Activated T-helper 1 cell treated with Interleukin-2 at 50 U/mL for 16 hours (primary cell): ENCODE measurements around the gene TULP4.
"Not testable (repeated sequence)": the region's sequence is repeated elsewhere in the genome, so short reads cannot be mapped to it uniquely, and the experiment has no call there.

Experiments used
- DNase-seq: peaks from one replicate; pipeline ENCODE4 v3.0.0-alpha.2; 2020; ENCODE audit warnings: low read depth

TULP4 gene

DNA sequence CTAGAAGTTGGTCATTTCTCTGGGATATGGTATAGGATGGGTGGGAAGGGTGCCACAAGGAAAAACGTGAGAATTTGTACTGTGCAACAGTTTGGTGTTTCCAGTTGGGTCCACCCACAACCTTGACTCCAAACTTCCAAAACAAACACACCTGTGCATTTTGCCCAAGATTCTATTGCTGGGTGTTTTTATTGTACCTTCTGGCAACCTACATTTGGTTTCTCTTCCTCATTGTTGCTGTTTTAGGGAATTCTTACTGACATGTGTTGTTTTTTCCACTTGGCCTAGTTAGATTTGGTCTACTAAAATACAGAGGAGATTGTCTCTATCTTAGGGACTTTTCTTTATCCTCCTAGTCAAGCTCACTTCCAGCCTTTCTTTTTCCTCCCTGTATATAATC is 16.7 kb downstream of the TULP4 start:
- DNase-seq, result no peak

DNA sequence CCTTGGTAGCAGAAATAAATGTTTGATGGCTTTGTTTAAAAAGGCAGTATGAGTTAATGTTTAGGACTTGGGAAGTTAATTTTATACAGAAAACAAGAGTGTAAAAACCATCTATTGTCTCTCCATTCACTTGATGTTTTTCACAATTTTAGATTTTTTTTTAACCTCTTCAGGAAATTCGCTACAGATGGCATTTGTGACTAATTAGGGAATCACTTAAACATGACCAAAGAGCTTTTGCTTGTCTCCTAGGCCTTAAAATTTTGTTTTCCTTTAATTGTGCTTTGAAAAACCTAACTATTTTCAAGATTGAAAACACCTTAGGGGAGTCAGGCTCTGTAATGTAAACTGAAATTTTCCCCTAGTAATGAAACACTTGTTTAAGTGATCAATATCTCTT is 17.3 kb downstream of the TULP4 start:
- DNase-seq, result no peak

DNA sequence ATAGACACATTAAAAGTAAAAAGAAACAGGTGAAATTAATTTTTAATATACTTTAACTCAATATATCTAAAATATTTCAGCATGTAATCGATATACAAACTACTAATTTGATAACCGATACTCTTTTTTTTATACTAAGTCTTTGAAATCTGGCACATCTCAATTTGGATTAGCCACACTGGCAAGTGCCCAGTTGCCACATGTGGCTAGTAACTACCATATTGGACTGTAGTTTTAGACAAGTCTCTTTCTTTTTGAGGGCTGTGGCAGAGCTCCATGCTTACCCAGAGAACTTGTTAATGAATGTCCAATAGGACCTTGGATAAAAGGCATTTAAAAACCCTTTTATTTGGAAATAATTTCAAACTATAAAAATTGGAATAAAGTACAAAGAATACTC is 17.8 kb downstream of the TULP4 start:
- no peak for DNase-seq

DNA sequence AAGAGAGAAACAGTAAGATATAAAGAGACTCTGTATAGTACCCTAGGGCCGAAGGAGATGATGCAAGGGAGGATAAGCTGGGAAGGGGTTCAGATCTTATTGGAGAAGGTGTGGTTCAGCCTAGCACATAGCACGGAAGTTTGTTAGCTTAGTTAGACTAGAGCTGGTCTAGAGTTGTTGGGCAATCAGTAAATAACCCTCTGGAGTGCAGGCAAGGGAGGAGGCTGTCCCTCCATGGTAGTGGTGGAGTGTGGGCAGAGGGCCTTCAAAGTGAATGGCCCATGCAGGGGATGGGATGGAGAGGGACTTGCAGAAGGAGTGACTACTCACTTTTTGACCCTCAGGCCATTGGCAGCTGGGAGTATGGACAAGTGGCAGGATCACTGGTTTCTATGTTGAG is 20.0 kb downstream of the TULP4 start:
- no peak for DNase-seq

DNA sequence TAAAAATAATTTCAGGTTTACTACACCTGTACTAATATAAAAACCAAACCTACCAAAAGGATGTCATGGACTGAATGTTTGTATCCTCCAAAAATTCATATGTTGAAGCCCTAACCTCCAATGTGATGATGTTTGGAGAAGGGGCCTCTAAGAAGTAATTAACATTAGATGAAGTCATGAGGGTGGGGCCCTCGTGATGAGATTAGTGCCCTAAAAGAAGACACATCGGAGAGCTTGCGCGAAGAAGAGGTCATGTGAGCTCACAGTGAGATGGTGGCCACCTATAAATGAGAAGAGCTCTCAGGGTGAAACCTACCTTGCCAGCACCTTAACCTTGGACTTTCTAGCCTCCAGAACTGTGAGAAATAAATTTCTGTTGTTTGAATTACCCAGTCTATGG is 20.8 kb downstream of the TULP4 start:
- DNase-seq, result no peak

DNA sequence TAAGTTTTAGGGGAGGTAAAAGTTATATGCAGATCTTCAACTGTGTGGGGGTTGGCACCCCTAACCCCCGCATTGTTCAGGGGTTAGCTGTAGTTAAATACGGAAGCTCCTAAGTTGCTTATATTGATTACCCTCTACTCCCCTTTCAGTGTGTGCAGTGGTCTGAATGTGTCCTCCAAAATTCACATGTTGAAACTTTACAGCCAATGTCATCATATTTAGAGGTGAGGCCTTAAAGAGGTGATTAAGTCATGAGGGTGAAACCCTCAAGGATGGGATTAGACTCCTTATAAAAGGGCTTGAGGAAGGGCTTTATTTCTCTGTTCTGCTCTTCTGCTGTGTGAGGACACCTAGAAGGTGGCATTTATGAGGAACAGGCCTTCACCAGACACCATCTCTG is 22.3 kb downstream of the TULP4 start:
- no peak for DNase-seq

DNA sequence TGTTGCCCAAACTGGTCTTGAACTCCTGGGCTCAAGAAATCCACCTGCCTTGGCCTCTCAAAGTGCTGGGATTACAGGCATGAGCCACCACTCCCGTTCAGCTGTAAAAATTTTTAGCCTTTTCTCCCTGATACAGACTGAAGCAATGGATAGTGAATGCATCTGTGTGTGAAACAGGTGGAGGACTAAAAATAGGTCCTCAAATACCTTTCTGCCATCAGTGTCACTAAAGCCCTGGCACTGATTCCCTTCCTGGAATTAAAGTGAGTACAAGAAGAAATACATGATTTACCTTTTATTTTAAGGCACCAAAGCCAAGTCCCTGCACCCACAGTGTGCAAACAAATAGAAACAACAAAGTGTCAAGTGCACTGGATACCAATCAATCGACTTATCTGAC is 25.1 kb downstream of the TULP4 start:
- no peak for DNase-seq

DNA sequence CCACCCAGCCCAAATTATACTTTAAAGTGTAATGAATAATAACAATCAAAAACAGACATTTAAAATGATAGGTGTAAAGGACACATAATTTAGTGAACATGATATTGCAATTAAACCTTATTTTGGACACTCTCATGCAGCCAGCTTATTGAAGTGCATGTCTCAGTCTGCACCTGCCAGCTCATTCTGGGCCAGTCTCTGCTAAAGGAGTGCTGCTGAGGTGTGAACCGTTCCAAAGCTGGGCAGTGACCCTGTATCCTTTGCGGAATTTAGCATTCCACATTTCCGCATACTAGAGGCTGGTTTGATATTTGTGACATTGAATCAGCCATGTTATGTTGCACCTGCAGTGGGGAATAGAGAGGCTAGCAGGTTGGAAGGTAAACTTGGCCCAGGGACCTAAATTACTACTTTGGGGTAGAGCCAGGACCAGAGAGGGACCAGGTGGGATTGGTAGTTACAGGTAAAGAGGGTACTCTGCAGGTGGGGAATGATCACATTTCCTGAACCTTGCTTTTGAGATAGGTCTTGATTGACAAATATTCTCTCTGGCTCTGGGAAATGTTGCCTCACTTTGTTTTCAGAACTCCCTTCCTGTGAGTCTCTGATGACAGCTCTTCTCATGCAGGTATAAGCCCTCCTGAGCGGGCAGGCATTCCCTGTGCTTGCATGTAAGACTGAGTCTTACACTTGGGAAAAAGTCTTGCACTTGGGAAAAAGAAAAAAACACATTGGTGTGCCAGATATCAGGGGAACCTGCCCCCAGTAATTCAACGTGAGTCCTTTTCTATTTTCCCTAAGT is 26.2 kb downstream of the TULP4 start:
- no peak for DNase-seq

DNA sequence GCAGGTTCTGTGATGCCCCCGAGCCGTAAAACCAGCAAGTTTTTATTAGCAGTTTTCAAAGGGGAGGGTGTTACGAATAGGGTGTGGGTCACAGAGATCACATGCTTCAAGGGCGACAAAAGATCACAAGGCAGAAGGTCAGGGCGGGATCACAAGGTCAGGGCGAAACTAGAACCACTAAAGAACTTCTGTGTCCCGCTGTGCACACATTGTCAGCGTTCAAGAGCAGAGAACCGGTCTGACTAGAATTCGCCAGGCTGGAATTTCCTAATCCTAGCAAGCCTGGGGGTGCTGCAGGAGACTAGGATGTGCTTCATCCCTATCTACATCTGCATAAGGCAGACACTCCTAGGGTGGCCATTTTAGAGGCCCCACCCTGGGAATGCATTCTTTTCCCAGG is 26.9 kb downstream of the TULP4 start:
- DNase-seq, result not testable (repeated sequence)

DNA sequence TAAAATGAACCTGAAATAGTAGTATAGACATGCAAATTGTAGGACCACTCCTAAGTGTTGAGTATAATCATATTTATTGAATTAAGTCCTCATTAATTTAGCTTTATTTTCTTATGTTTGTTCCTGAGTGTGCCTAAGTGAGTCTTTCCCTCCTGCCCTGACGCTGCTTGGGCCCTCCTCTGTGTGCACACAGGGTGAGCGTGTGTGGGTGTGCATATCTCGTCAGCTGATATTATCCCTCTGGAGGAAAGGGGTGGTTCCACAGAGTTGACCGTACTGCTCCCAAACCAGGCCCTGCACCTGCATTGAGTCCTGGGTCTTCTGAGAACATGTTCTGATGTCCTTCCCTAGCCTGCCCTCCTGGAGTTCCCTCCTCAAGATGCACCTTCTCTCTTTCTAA is 28.0 kb downstream of the TULP4 start:
- no peak for DNase-seq

DNA sequence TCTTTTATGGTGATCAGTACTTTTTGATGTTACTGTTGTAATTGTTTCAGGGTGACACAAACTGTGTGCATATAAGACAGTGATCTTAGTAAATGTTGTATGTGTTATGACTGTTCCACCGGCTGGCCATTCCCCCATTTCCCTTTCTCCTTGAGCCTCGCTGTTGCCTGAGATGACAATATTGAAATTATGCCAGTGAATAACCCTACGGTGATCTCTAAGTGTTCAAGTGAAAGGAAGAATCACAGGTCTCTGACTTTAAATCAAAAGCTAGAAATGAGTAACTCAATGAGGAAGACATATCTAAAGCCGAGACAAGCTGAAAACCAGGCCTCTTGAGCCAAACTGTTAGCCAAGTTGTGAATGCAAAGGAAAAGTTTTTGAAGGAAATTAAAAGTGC is 32.3 kb downstream of the TULP4 start:
- DNase-seq, result no peak

DNA sequence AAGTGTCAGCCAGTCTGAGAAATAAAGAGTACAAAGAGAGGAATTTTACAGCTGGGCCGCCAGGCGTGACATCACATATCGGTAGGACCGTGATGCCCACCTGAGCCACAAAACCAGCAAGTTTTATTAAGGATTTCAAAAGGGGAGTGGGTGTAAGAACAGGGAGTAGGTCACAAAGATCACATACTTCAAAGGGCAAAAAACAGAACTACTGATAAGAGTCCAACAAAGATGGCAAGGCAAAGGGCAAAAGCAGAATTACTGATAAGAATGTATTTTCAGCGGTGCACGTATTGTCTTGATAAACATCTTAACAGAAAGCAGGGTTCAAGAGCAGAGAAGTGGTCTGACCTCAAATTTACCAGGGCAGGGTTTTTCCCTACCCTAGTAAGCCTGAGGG is 33.2 kb downstream of the TULP4 start:
- DNase-seq, result not testable (repeated sequence)

DNA sequence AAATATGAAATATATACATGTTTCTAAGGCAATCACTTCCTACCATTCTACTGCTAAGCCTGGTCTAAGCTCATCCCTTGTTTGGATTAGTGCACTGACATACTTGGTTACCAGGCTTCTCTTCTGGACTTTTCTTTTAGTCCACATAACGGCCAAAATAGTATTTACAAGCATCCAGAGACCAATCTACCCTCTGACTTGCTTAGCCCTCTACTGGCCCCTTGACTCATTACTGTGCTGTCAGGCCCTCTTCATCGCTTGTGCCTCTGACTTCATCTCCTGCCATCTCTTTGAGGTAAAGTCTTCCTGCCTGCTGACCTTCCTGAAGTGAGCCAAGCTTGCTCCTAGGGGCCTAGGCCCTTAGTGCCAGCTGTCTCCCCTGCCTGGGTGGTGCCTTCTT is 35.1 kb downstream of the TULP4 start:
- no peak for DNase-seq

DNA sequence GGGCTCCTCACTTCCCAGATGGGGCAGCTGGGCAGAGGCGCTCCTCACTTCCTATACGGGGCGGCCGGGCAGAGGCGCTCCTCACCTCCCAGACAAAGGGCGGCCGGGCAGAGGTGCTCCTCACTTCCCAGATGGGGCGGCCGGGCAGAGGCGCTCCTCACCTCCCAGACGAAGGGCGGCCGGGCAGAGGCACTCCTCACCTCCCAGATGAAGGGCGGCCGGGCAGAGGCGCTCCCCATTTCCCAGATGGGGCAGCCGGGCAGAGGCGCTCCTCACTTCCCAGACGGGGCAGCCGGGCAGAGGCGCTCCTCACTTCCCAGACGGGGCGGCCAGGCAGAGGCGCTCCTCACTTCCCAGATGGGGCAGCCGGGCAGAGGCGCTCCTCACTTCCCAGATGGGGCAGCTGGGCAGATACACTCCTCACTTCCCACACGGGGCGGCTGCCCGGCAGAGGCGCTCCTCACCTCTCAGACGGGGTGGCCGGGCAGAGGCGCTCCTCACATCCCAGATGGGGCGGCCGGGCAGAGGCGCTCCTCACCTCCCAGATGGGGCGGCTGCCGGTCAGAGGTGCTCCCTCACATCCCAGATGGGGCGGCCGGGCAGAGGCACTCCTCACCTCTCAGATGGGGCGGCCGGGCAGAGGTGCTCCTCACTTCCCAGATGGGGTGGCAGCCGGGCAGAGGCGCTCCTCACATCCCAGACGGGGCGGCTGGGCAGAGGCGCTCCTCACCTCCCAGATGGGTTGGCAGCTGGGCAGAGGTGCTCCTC is 36.7 kb downstream of the TULP4 start:
- DNase-seq, result not testable (repeated sequence)

DNA sequence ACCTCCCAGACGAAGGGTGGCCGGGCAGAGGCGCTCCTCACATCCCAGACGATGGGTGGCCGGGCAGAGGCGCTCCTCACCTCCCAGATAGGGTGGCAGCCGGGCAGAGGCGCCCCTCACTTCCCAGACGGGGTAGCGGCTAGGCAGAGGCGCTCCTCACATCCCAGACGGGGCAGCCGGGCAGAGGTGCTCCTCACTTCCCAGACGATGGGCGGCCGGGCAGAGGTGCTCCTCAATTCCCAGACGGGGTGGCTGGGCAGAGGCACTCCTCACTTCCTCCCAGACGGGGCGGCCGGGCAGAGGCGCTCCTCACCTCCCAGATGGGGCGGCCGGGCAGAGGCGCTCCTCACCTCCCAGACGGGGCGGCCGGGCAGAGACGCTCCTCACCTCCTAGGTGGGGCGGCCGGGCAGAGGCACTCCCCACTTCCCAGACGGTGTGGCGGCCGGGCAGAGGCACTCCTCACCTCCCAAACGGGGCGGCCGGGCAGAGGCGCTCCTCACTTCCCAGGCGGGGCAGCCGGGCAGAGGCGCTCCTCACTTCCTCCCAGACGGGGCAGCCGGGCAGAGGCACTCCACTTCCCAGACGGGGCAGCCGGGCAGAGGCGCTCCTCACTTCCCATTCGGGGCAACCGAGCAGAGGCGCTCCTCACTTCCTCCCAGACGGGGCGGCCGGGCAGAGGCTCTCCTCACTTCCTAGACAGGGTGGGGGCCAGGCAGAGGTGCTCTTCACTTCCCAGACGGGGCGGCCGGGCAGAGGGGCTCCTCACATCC is 37.4 kb downstream of the TULP4 start:
- DNase-seq, result not testable (repeated sequence)

DNA sequence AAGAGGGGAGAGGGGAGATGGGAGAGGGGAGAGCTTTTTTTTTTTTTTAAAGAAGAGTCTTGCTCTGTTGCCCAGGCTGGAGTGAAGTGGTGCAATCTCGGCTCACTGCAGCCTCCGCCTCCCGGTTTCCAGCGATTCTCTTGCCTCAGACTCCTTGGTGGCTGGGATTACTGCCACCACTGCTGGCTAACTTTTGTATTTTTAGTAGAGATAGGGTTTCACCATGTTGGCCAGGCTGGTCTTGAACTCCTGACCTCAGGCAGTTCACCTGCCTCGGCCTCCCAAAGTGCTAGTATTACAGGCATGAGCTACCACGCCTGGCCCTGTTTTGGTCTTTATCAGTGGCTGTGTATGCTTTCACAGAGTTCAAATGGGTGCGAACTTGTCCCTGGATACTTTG is 38.5 kb downstream of the TULP4 start:
- not testable (repeated sequence) for DNase-seq

DNA sequence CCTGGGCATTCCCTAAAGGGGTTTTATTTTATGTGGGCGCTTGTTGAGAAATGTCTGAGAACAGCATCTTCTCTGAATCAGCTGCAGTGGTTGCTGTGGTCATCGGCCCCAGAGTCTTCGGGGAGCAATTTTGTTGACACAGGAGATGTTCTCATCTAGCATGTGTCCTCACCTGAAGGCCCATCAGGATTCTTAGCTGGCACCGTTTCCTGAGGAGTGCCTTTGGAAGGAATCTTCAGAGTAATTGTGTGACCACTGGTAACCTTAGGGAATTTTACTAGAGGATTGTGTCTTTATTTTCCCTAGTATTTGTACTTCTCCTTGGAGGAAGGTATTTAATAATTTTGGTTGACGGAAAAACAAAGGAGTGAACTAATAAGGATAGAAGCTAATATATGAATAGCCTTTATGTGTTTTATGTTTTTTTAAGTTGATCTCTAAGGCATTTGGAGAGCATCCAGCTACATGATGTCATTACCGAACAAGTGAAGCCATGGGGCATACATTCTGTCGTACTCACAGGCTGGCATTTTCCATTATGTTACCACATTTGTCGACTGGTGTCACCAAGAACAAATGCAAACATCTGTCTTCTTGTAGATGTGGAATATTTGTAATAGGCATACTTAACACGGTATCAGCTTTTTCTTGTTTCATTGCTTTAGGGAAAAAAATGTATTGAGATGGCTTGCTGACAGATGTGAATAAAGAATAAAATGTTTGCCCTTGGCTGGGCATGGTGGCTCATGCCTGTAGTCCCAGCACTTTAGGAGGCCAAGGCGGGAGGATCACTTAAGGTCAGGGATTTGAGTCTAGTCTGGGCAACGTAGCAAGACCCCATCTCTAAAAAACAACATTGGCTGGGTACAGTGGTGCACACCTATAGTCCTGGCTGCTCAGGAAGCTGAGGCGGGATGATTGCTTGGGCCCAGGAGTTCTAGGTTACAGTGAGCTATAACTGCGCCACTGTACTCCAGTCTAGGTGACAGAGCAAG is 41.9 kb downstream of the TULP4 start:
- no peak for DNase-seq

DNA sequence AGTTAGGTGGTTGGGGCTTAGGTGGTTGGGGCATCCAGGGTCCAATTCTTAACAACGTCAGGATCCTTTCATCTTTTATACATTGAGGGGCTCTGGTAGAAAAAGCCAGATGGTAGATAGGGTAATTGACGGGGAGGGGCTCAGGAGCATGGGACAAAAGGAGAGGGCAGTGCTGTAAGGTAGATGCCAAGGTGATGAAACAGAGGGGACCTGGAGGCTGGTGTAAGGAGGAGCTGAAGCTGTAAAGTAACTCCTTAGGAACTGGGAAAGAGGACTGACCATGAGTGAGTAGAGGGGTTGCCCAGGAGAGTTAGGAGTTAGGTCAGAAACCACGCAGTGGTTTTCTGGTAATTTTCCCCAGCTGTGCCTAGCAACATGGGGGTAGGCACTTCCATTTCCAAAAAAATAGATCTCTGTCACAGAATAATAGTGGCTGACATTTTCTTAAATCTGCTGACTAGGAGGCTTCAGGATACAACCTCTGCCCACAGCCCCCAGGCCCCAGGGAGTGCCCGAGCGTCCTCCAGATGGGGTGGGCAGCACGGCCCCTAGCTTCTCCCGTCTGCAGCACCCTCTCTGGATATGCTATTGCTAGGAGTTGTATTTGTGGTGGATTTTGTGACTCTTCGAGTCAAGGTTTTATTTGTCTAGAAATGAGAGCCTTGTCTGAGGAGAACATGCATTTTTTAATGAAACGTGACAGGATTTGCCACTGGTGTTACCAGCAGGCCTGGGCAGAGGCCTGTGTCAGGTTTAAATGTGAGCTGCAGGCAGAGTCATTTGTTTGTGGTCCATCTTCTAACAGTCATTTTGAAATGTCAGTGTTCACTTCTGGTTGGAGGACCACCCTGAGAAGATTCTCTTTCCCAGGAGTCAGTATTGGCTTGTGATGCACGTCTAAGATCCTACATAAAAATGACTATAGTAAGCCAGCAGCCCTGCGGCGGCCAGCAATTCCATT is 44.6 kb downstream of the TULP4 start:
- no peak for DNase-seq

DNA sequence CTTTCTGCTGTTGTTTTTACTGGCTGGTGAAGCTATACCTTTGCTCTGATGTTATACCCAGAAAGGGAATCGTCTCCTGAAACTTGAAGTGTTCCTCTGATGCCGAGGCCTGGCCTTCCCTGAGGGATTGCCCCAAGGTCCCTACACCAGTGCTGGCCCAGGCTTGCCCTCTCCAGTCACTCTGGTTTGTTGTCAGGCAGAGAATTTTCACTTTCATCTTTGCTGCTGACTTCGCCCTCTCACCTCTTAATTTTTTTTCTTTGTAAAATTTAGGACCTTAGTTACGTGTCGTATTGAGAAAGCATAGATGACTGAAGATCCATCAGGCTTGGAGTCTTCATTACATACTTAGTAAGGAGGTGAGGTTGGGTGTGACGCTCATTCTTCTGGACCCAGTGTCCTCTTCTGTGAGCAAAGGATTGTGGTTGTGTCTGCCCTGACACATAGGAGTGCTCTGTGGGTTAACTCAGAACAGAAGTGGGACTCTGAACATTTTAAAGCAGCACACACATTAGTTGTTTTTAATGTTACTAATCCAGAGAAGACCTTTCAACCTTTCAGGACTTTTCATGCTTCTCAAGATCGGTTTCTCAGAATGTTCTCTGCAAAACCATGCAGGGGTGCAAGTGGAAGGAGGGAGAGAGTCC is 45.4 kb downstream of the TULP4 start:
- no peak for DNase-seq
